Muscle of leg (tissue), 11 donors: ENCODE results near the gene EHHADH. TPM values are rescaled to one million over a fixed set of nuclear protein-coding genes. Genes with fewer than 3 reads are reported as not detected.
"Not testable (repeated sequence)": the region's sequence is repeated elsewhere in the genome, so short reads cannot be mapped to it uniquely, and the experiment has no call there.

Source experiments
- DNase-seq: peaks from one replicate; pipeline ENCODE4 v3.0.0; 2013
- H3K27ac ChIP-seq: one replicate; pipeline ENCODE4 v1.5.1; 2013; ENCODE audit warnings: mild to moderate bottlenecking, low read length, control low read depth
- H3K27me3 ChIP-seq: one replicate; pipeline ENCODE4 v1.6.1; 2013; ENCODE audit warnings: low read length; ENCODE audit not compliant: control insufficient read depth, insufficient read depth
- H3K36me3 ChIP-seq: one replicate; pipeline ENCODE4 v1.6.1; 2013; ENCODE audit warnings: low read length; ENCODE audit not compliant: control insufficient read depth, insufficient read depth
- H3K4me1 ChIP-seq: one replicate; pipeline ENCODE4 v1.6.1; 2013; ENCODE audit warnings: low read length; ENCODE audit not compliant: control insufficient read depth, insufficient read depth
- H3K4me3 ChIP-seq: one replicate; pipeline ENCODE4 v1.5.1; 2013; ENCODE audit warnings: low read length, control low read depth
- H3K9me3 ChIP-seq: replicated peaks from 2 replicates; pipeline ENCODE4 v1.6.1; 2013; ENCODE audit warnings: low read depth, low read length; ENCODE audit not compliant: control insufficient read depth
- WGBS: methylation state at CpG from one replicate; pipeline ENCODE4 v1.1.5; 2013; ENCODE audit warnings: missing lambda C conversion rate; ENCODE audit not compliant: insufficient coverage; 5-methylcytosine and 5-hydroxymethylcytosine counted together
- polyA plus RNA-seq, 8 donors: library from polyadenylated mRNA; unstranded; fragments of 120-200 nt; gene quantifications; one replicate each; pipeline versions ENCODE4 v1.2.1 to v1.2.3, GENCODE V29; 2013; ENCODE audit warnings: inconsistent platforms in 1 of 8, low replicate concordance in 1 of 8; ENCODE audit not compliant: insufficient read length in 8 of 8, insufficient read depth in 1 of 8
- total RNA-seq: library from RNA; stranded (reverse); fragments of 120-200 nt; gene quantifications from one replicate; pipeline ENCODE4 v1.2.4, GENCODE V29; 2013

Gene EHHADH
- total and polyA plus RNA-seq, 9 donors, result 2.1 to 5.0 (median 2.8) TPM

DNA sequence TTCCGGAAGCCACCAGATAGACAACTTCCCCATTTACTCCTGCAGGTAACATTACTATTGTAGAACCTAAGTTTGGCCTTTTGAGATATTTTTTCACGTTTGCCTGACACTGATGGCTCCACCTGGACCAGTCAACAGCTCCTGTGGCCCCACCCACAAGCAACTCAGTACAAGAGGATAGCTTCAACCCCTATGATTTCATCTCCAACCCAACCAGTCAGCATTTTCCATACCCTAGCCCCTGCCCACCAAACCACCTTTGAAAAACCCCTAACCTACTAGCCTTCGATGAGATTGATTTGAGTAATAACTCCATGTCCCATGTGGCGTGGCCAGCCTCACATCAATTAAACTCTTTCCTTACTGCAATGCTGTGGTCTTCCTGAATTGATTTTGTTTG, 950 bp upstream of the EHHADH start:
- H3K27me3 ChIP-seq, result peaks cover 2% of the 10 kb centered on the region
- 78% methylated on average over 2 of the region's 4 CpGs for WGBS
- no peaks in the 10 kb centered on the region for H3K4me1 ChIP-seq
- no peak overlapping the region for H3K27ac ChIP-seq
- no peaks in the 10 kb centered on the region for H3K9me3 ChIP-seq
- DNase-seq, result no peak
- H3K36me3 ChIP-seq, result no peaks in the 10 kb centered on the region
- no peak overlapping the region for H3K4me3 ChIP-seq

DNA sequence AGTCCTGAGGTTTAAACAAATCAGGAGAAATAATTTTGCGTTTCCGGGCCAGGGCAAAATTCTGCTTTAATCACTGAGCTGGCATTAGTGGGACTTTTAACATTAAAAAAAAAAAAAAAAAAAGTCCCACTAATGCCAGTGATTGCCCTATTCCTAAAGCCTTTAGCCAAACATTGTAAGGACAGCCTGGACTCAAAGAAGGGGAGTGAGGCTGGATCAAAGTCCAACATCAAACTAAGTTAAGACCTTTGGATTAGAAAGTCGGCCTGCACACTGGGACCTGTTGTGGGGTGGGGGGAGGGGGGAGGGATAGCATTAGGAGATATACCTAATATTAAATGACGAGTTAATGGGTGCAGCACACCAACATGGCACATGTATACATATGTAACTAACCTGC, 716 bp downstream of the EHHADH start:
- not testable (repeated sequence) for H3K27ac ChIP-seq, H3K4me3 ChIP-seq, DNase-seq, H3K4me1 ChIP-seq, H3K9me3 ChIP-seq, H3K27me3 ChIP-seq, H3K36me3 ChIP-seq
- WGBS, result no CpG with 5 or more reads among the region's 4 CpGs

DNA sequence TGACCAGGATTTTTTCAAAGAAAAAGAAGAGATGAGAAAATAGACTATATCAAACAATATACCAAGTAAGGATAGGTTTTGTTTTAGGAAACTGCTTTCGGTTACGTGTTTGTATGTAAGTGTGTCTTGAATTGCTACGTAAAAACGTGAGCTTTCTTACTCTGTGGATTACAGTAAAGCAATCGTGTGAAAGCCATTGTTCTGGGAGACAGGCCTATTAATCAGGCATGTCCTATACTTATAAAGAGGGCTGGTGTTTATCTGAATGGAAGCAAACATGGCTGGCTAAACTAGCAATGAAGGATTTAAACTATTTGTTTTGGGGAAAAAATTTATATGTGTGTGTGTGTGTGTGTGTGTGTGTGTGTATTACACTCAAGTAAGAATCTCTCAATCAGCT, 2.6 kb downstream of the EHHADH start:
- 60% methylated on average over 1 of the region's 5 CpGs for WGBS
- no peak overlapping the region for H3K4me3 ChIP-seq
- DNase-seq, result no peak
- no peaks in the 10 kb centered on the region for H3K9me3 ChIP-seq
- H3K27ac ChIP-seq, result no peak overlapping the region
- no peaks in the 10 kb centered on the region for H3K4me1 ChIP-seq
- H3K36me3 ChIP-seq, result no peaks in the 10 kb centered on the region
- H3K27me3 ChIP-seq, result peaks cover 2% of the 10 kb centered on the region

DNA sequence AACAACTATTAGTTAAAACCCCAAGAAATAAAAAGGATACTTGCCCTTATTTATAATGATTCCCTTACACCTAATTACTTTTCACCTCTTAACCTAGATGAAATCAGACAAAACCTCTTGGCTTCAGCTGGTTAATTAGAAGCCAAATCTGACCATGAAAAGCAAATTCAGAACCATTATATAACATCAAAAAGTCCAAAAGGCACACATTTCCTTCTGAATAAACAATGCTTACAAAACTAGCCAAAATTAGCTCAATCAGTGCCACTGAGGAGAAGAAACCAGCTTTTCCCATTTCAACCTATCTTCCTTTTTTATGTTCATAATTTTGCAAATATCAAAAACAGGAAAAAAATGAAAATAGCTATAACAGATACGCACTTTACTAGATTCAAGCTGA, 3.2 kb downstream of the EHHADH start:
- no peak for DNase-seq
- no CpG with 5 or more reads among the region's 1 CpG for WGBS
- Histone ChIP-seq H3K27ac (no peak overlapping the region), H3K27me3 (peaks cover 2% of the 10 kb centered on the region), H3K4me1 (no peaks in the 10 kb centered on the region), H3K36me3 (no peaks in the 10 kb centered on the region), H3K9me3 (no peaks in the 10 kb centered on the region), H3K4me3 (no peak overlapping the region)

DNA sequence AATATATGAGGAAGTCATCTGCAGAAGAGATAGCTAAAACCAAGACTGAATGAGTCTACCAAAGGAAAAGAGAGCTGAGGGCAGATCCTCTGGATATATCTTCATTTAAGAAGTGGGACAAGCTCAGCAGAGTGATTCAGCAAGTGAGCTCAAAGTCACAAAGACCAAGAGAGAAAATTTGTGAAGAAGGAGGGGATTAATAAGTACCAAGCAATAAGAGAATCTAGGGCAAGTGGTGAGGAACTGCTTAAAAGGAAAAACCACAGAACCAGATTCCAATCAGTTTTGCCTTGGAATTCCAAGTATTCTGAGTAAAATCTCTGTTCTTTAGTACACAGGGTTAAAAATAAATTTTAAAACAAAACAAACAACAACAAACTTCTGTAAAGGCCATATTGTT, 3.6 kb downstream of the EHHADH start:
- Histone ChIP-seq H3K9me3 (no peaks in the 10 kb centered on the region), H3K27me3 (peaks cover 2% of the 10 kb centered on the region), H3K4me3 (no peak overlapping the region), H3K36me3 (no peaks in the 10 kb centered on the region), H3K4me1 (no peaks in the 10 kb centered on the region), H3K27ac (no peak overlapping the region)
- no peak for DNase-seq

DNA sequence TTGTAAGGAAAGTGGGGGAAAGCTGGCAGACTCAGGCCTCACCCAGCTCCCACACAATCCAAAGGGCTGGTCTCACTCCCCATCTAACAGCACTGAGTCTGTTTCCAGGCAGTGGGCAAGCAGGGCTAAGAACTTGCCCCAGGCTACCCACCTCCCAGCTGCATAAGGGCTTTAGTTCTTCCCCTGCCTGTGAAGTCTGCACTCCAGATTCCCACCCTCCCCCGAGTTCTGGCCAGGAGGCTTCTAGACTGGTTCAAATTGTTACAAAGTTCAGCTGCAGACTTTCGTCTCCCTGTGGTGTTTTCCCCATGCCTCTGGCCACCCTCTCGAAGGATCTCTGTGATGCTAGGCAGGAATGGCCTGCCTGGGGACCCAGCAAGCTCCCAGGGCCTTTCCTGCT, 11.2 kb downstream of the EHHADH start:
- Histone ChIP-seq H3K36me3 (no peaks in the 10 kb centered on the region), H3K9me3 (peaks cover 5% of the 10 kb centered on the region), H3K27me3 (no peaks in the 10 kb centered on the region), H3K4me1 (no peaks in the 10 kb centered on the region), H3K27ac (no peak overlapping the region), H3K4me3 (no peak overlapping the region)
- 95% methylated on average over 3 of the region's 3 CpGs for WGBS
- no peak for DNase-seq

DNA sequence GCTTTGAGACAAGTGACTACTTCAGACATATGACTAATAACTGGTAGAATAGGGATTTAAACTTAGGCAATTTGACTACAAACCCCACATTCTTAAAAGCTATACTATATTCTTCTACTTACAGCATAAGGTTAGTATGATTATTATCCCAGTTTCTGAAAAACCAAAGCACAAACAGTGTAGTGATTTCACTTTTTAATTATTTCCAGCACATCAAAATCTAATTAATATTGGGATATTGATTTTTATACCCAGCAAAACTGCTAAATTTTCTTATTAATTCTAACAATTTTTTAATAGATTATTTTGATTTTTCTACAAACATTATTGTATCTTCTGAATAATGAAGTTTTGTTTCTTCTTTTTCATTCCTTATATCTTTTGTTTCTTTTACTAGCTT, 16.9 kb downstream of the EHHADH start:
- Histone ChIP-seq H3K9me3 (peaks cover 2% of the 10 kb centered on the region), H3K4me3 (no peak overlapping the region)
- DNase-seq, result no peak

DNA sequence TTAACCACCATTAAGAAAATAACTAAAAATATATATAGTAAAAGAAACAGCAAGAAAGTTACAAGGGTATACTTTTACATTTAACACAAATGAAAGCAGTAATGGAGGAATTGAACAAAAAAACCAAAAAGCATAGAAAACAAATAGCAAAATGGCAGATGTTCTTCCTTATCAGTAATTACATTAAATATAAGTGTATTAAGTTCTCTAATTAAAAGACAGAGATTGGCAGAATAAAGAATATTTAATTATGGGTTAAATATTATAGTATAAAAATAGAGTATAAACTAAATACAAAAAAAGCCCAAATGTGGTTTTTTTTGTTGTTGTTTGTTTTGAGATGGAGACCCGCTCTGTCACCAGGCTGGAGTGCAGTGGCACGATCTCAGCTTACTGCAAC, 20.5 kb downstream of the EHHADH start:
- H3K9me3 ChIP-seq, result peaks cover 2% of the 10 kb centered on the region
- DNase-seq, result no peak
- no CpG with 5 or more reads among the region's 2 CpGs for WGBS
- H3K4me3 ChIP-seq, result no peak overlapping the region
- no peaks in the 10 kb centered on the region for H3K4me1 ChIP-seq
- H3K27me3 ChIP-seq, result no peaks in the 10 kb centered on the region
- no peak overlapping the region for H3K27ac ChIP-seq
- H3K36me3 ChIP-seq, result no peaks in the 10 kb centered on the region

More for the DNA sequence above, 16.9 kb downstream of the EHHADH start:
- H3K4me1 ChIP-seq, result no peaks in the 10 kb centered on the region
- no peaks in the 10 kb centered on the region for H3K27me3 ChIP-seq
- H3K27ac ChIP-seq, result no peak overlapping the region
- no peaks in the 10 kb centered on the region for H3K36me3 ChIP-seq

DNA sequence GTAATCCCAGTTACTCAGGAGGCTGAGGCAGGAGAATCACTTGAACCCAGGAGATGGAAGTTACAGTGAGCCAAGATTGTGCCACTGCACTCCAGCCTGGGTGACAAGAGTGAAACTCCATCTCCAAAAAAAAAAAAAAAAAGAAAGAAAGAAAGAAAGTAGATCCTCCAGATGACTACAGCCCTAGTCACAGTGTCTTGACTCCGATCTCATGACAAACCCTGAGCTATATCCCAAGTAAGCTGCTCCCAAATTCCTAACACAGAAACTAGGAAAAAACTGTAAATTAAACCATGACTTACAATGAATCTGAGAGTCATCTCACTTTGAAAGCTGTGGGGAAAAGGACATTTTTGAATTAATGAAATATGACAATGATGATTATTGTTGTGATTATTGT, 27.3 kb downstream of the EHHADH start:
- not testable (repeated sequence) for DNase-seq
- no CpG with 5 or more reads among the region's 1 CpG for WGBS

DNA sequence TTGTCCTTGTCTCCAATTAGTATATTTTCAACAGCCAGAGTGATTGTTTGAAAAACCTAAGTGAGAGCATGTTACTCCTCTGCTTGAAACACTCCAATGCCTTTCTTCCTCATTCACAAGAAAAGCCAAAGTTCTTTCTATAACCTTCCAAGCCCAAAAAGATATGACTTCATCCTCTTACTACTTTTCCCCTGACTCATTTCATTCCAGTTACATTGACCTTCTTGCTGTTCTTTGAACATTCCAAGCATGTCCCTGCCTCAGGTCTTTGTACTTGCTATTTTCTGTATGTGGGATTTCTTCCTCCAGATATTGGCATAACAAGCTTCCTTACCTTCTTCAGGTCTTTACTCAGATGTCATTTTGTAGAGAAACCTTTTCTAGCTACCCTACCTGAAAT, 28.3 kb downstream of the EHHADH start:
- no peaks in the 10 kb centered on the region for H3K27me3 ChIP-seq
- DNase-seq, result no peak
- no peaks in the 10 kb centered on the region for H3K4me1 ChIP-seq
- H3K36me3 ChIP-seq, result no peaks in the 10 kb centered on the region
- H3K9me3 ChIP-seq, result no peaks in the 10 kb centered on the region
- no peak overlapping the region for H3K27ac ChIP-seq
- H3K4me3 ChIP-seq, result no peak overlapping the region

More for the DNA sequence above, 27.3 kb downstream of the EHHADH start:
- H3K36me3 ChIP-seq, H3K4me1 ChIP-seq, H3K4me3 ChIP-seq, H3K9me3 ChIP-seq, H3K27me3 ChIP-seq, H3K27ac ChIP-seq: not testable (repeated sequence)

DNA sequence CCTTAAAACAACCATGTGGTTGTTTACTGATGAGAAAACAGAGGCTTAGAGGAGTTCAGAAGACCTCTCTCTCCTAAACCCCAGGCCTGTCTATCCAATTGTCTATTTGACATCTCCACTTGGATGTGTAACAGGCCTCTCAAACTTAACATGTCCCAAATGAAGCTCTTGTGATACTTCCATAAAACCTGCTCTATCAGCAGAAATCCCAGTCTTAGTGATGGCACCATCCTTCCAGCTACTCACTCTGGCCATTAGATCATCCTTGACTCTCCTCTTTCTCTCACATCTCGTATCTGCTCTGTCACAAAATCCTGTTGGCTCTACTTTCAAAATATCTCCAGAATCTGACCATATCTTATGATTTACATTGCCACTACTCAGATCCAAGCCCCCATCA, 28.8 kb downstream of the EHHADH start:
- H3K36me3 ChIP-seq, result no peaks in the 10 kb centered on the region
- H3K9me3 ChIP-seq, result no peaks in the 10 kb centered on the region
- H3K4me1 ChIP-seq, result no peaks in the 10 kb centered on the region
- no peak overlapping the region for H3K4me3 ChIP-seq
- no peaks in the 10 kb centered on the region for H3K27me3 ChIP-seq
- WGBS, result 75% methylated on average over 1 of the region's 1 CpG
- DNase-seq, result no peak
- H3K27ac ChIP-seq, result no peak overlapping the region
